Immature natural killer cell (primary cell): ENCODE data around the gene PDE11A. TPM values are rescaled to one million over a fixed set of nuclear protein-coding genes. Genes with fewer than 3 reads are reported as not detected.

Source experiments
- DNase-seq, 3 donors: peaks; one replicate each; pipeline ENCODE4 v3.0.0; 2022; ENCODE audit warnings: mixed read lengths in 1 of 3
- H3K27ac Mint-ChIP-seq, 6 donors: one replicate each; pipeline ENCODE4 v1.8.0; 2020; ENCODE audit warnings: mixed read lengths in 6 of 6, mild to moderate bottlenecking in 5 of 6, inconsistent platforms in 4 of 6, moderate library complexity in 3 of 6
- H3K27me3 Mint-ChIP-seq, 3 donors: one replicate each; pipeline ENCODE4 v1.8.0; 2020 to 2021; ENCODE audit warnings: low read depth in 3 of 3, mild to moderate bottlenecking in 3 of 3, mixed read lengths in 3 of 3, moderate library complexity in 3 of 3, inconsistent platforms in 1 of 3
- H3K36me3 Mint-ChIP-seq, 3 donors: one replicate each; pipeline ENCODE4 v1.8.0; 2020; ENCODE audit warnings: mixed read lengths in 3 of 3, inconsistent platforms in 2 of 3, mild to moderate bottlenecking in 2 of 3
- H3K4me1 Mint-ChIP-seq, 2 donors: one replicate each; pipeline ENCODE4 v1.8.0; 2020; ENCODE audit warnings: inconsistent platforms in 2 of 2, mild to moderate bottlenecking in 2 of 2, mixed read lengths in 2 of 2, moderate library complexity in 1 of 2
- H3K4me3 Mint-ChIP-seq, 5 donors: one replicate each; pipeline ENCODE4 v1.8.0; 2020; ENCODE audit warnings: mild to moderate bottlenecking in 5 of 5, mixed read lengths in 5 of 5, inconsistent platforms in 3 of 5, moderate library complexity in 3 of 5
- H3K9me3 Mint-ChIP-seq, 6 donors: one replicate each; pipeline ENCODE4 v1.8.0; 2020; ENCODE audit warnings: mild to moderate bottlenecking in 6 of 6, mixed read lengths in 6 of 6, inconsistent platforms in 4 of 6, moderate library complexity in 3 of 6
- polyA plus RNA-seq, 3 donors: library from polyadenylated mRNA; unstranded; fragments of 300-500 nt; fragmentation: Illumina TruSeq; gene quantifications; one replicate each; pipeline ENCODE4 v1.2.3, GENCODE V29; 2021

PDE11A gene
- polyA plus RNA-seq, 3 donors from 2014 or later = not detected

DNA sequence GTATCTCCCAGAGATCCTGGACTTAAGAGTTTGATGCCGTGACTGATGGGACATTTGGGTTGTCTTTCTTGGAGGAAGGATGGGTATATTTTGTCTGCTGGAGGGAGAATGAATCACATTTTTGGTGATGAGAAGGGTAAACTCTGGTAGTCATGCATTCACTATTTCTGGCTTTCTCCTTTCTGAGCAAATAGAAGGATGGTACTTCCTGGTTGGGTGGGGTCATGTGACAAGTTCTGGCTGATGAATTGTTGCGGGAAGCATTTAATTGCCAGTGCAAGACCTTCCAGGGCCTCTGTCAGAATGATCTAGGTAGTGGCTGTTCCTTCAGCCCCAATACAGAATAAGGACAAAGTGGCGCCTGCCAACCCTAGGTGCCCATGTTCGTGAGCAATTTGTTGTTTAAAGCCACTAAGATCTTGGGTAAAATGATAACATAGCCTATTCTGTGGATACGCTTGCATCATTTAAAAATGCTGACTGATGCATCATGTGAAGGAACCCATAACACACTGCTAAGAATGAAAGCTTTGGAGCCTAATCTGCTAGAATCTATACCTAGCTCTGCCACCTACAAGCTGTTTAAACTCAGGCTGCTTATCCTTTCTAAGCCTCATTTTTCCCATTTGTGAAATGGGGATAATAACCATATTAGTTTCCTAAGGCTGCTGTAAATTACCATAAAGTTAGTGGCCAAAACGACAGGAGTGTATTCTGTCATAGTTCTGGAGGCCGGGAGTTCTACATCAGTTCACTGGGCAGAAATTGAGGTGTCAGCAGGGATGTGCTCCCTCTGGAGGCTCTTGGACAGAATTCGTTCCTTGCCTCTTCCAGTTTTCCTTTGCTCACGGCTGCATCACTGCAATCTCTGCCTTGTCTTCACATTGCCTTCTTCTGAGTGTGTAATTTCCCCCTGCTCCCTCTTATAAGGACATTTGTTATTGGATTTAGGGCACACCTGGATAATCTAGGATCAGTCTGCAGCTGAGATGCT lies 398.7 kb downstream of the PDE11A start:
- Mint-ChIP-seq H3K27me3 (peaks cover 7 to 8% (median 7%) of the 10 kb centered on the region in 3 donors), H3K9me3 (peaks cover 0 to 3% (median 0%) of the 10 kb centered on the region in 6 donors), H3K27ac (no peak overlapping the region), H3K36me3 (no peaks in the 10 kb centered on the region), H3K4me3 (no peak overlapping the region), H3K4me1 (no peaks in the 10 kb centered on the region)
- DNase-seq = no peak

DNA sequence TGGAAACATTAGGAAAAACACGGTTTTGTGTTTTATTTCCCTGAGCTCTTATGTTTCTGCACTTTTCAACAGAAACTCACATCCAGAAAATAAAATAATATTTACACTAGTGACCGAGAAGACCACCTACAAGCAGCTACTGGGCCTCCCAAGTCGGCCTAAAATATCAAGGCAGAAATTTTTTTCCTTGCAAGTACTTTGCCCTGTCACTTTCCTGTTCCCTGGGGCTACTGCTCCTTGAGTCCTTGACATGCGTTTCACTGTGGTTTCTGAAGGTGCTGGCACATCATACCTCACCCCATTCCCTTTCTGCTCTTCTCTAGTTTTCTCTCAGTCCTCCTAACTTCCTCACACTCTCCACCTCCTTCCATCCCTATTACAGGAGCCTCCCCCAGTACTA lies 400.9 kb downstream of the PDE11A start:
- Mint-ChIP-seq H3K36me3 (no peaks in the 10 kb centered on the region), H3K27me3 (peaks cover 5 to 8% (median 6%) of the 10 kb centered on the region in 3 donors), H3K9me3 (peaks cover 0 to 3% (median 0%) of the 10 kb centered on the region in 6 donors), H3K4me1 (no peaks in the 10 kb centered on the region), H3K27ac (no peak overlapping the region), H3K4me3 (no peak overlapping the region)
- DNase-seq = no peak

GRCh38 chr2:177670791-177671535 lies 401.6 kb downstream of the PDE11A start:
- H3K36me3 Mint-ChIP-seq = no peaks in the 10 kb centered on the region
- peaks cover 0 to 3% (median 0%) of the 10 kb centered on the region in 6 donors for H3K9me3 Mint-ChIP-seq
- peaks cover 4 to 8% (median 5%) of the 10 kb centered on the region in 3 donors for H3K27me3 Mint-ChIP-seq
- no peak for DNase-seq
- no peaks in the 10 kb centered on the region for H3K4me1 Mint-ChIP-seq
- no peak overlapping the region for H3K27ac Mint-ChIP-seq
- H3K4me3 Mint-ChIP-seq = no peak overlapping the region

- Mint-ChIP-seq H3K36me3 (no peaks in the 10 kb centered on the region), H3K4me1 (no peaks in the 10 kb centered on the region), H3K27ac (no peak overlapping the region), H3K9me3 (peaks cover 0 to 3% (median 0%) of the 10 kb centered on the region in 6 donors), H3K27me3 (peaks cover 3 to 6% (median 5%) of the 10 kb centered on the region in 3 donors), H3K4me3 (no peak overlapping the region)
- no peak for DNase-seq
These were observed 402.8 kb downstream of the PDE11A start for GRCh38 chr2:177669625-177670330.

GRCh38 chr2:177669201-177669600 lies 403.4 kb downstream of the PDE11A start:
- no peaks in the 10 kb centered on the region for H3K36me3 Mint-ChIP-seq
- H3K27me3 Mint-ChIP-seq = peaks cover 3 to 6% (median 5%) of the 10 kb centered on the region in 3 donors
- H3K4me3 Mint-ChIP-seq = no peak overlapping the region
- DNase-seq = no peak
- peaks cover 0 to 3% (median 0%) of the 10 kb centered on the region in 6 donors for H3K9me3 Mint-ChIP-seq
- no peaks in the 10 kb centered on the region for H3K4me1 Mint-ChIP-seq
- no peak overlapping the region for H3K27ac Mint-ChIP-seq

GRCh38 chr2:177668617-177669016 lies 404.0 kb downstream of the PDE11A start:
- Mint-ChIP-seq H3K27ac (no peak overlapping the region), H3K36me3 (no peaks in the 10 kb centered on the region), H3K4me3 (no peak overlapping the region), H3K9me3 (peaks cover 0 to 3% (median 0%) of the 10 kb centered on the region in 6 donors), H3K4me1 (no peaks in the 10 kb centered on the region), H3K27me3 (peaks cover 3 to 6% (median 5%) of the 10 kb centered on the region in 3 donors)
- no peak for DNase-seq

- Mint-ChIP-seq H3K36me3 (no peaks in the 10 kb centered on the region), H3K4me1 (no peaks in the 10 kb centered on the region), H3K27ac (no peak overlapping the region), H3K9me3 (peaks cover 0 to 3% (median 0%) of the 10 kb centered on the region in 6 donors), H3K27me3 (peaks cover 3 to 6% (median 5%) of the 10 kb centered on the region in 3 donors), H3K4me3 (no peak overlapping the region)
- DNase-seq = no peak
These were observed 405.0 kb downstream of the PDE11A start for GRCh38 chr2:177667626-177668025.

GRCh38 chr2:177666408-177666807 lies 406.2 kb downstream of the PDE11A start:
- Mint-ChIP-seq H3K4me3 (no peak overlapping the region), H3K36me3 (no peaks in the 10 kb centered on the region), H3K9me3 (peaks cover 0 to 3% (median 0%) of the 10 kb centered on the region in 6 donors), H3K27ac (no peak overlapping the region), H3K27me3 (peaks cover 0 to 4% (median 1%) of the 10 kb centered on the region in 3 donors), H3K4me1 (no peaks in the 10 kb centered on the region)
- DNase-seq = no peak

- Mint-ChIP-seq H3K36me3 (no peaks in the 10 kb centered on the region), H3K4me1 (no peaks in the 10 kb centered on the region), H3K27ac (no peak overlapping the region), H3K27me3 (peaks cover 0 to 2% (median 1%) of the 10 kb centered on the region in 3 donors), H3K4me3 (no peak overlapping the region), H3K9me3 (peaks cover 0 to 3% (median 0%) of the 10 kb centered on the region in 6 donors)
- no peak for DNase-seq
These were observed 406.6 kb downstream of the PDE11A start for GRCh38 chr2:177665948-177666347.

GRCh38 chr2:177665328-177665727 lies 407.2 kb downstream of the PDE11A start:
- no peaks in the 10 kb centered on the region for H3K9me3 Mint-ChIP-seq
- no peaks in the 10 kb centered on the region for H3K36me3 Mint-ChIP-seq
- H3K4me3 Mint-ChIP-seq = no peak overlapping the region
- peaks cover 0 to 3% (median 1%) of the 10 kb centered on the region in 3 donors for H3K27me3 Mint-ChIP-seq
- H3K4me1 Mint-ChIP-seq = no peaks in the 10 kb centered on the region
- no peak overlapping the region for H3K27ac Mint-ChIP-seq
- DNase-seq = no peak

DNA sequence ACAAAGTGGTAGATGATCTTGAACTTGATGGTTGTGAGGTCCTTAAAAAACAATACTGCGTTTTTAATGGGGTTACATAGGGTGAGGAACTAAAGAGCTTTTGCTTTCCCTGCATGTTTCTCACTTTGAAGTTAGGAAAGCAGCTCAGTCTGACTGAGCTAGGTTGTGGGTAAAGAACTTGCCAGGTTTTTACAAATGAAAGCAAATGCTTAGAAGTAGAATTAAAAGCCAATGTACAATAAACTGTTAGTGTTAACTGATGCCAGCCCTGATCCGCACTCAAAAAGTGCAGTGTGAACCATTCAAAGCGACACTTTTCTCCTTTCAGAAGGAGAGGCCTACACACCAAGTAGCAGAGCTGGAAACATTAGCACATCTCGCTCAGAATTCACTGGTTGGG lies 409.7 kb downstream of the PDE11A start:
- Mint-ChIP-seq H3K4me3 (no peak overlapping the region), H3K9me3 (peaks cover 0 to 1% (median 0%) of the 10 kb centered on the region in 6 donors), H3K4me1 (no peaks in the 10 kb centered on the region), H3K27ac (no peak overlapping the region), H3K27me3 (peaks cover 0 to 8% (median 1%) of the 10 kb centered on the region in 3 donors), H3K36me3 (no peaks in the 10 kb centered on the region)
- no peak for DNase-seq

DNA sequence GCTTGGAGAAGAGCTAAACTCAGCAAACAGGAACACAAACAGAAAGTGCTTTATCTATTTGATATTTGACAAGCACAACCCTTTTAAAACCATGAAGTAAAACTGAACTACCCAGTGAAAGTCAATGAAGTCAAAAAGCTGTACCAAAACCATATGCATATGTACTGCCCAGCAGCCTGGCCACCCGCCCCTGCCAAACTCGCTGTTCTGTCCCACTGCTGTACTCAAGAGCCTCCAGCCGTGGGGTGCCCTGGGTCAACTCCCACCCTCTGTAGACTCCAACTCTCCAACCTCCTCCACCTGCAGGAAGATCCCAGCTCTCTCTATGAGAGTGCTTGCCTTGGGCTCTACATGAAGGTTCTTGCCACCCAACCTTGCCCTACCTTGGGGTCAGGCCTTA lies 411.8 kb downstream of the PDE11A start:
- Mint-ChIP-seq H3K4me3 (no peak overlapping the region), H3K4me1 (no peaks in the 10 kb centered on the region), H3K27ac (no peak overlapping the region), H3K9me3 (peaks cover 0 to 1% (median 0%) of the 10 kb centered on the region in 6 donors), H3K27me3 (peaks cover 0 to 8% (median 3%) of the 10 kb centered on the region in 3 donors), H3K36me3 (no peaks in the 10 kb centered on the region)
- DNase-seq = no peak

GRCh38 chr2:177658309-177658708 lies 414.3 kb downstream of the PDE11A start:
- Mint-ChIP-seq H3K4me3 (no peak overlapping the region), H3K27me3 (peaks cover 0 to 13% (median 1%) of the 10 kb centered on the region in 3 donors), H3K4me1 (no peaks in the 10 kb centered on the region), H3K36me3 (no peaks in the 10 kb centered on the region), H3K9me3 (peaks cover 0 to 1% (median 0%) of the 10 kb centered on the region in 6 donors), H3K27ac (no peak overlapping the region)
- DNase-seq = no peak
